Effector memory CD8-positive, alpha-beta T cell (primary cell): Measurements from ENCODE around the gene UBA1.
A peak's percentile ranks its signal among the peaks of the same experiment; 100 is the strongest.

Experiments
- ATAC-seq: fragments of 150-1000 bp; cut with Tn5 transposase; replicated peaks from 2 replicates; pipeline ENCODE4 v1.10.0; 2021; ENCODE audit warnings: mild to moderate bottlenecking, moderate library complexity
- DNase-seq, 3 experiments: peaks; one replicate each; pipeline ENCODE4 v3.0.0; 2021
- H3K27ac Mint-ChIP-seq, 2 donors: one replicate each; pipeline ENCODE4 v1.8.0; 2022; ENCODE audit warnings: mild to moderate bottlenecking in 2 of 2, mixed read lengths in 2 of 2, moderate library complexity in 2 of 2
- H3K27me3 Mint-ChIP-seq, 2 donors: one replicate each; pipeline ENCODE4 v1.8.0; 2022; ENCODE audit warnings: mixed read lengths in 2 of 2
- H3K36me3 Mint-ChIP-seq: one replicate; pipeline ENCODE4 v1.8.0; 2022; ENCODE audit warnings: mild to moderate bottlenecking, moderate library complexity, mixed read lengths; ENCODE audit not compliant: insufficient read depth
- H3K4me1 Mint-ChIP-seq, 2 donors: one replicate each; pipeline ENCODE4 v1.8.0; 2022; ENCODE audit warnings: low read depth in 2 of 2, mixed read lengths in 2 of 2
- H3K4me3 Mint-ChIP-seq, 2 donors: one replicate each; pipeline ENCODE4 v1.8.0; 2022; ENCODE audit warnings: mild to moderate bottlenecking in 2 of 2, mixed read lengths in 2 of 2, moderate library complexity in 2 of 2
- H3K9me3 Mint-ChIP-seq, 2 donors: one replicate each; pipeline ENCODE4 v1.8.0; 2022; ENCODE audit warnings: mixed read lengths in 2 of 2

UBA1 gene

DNA sequence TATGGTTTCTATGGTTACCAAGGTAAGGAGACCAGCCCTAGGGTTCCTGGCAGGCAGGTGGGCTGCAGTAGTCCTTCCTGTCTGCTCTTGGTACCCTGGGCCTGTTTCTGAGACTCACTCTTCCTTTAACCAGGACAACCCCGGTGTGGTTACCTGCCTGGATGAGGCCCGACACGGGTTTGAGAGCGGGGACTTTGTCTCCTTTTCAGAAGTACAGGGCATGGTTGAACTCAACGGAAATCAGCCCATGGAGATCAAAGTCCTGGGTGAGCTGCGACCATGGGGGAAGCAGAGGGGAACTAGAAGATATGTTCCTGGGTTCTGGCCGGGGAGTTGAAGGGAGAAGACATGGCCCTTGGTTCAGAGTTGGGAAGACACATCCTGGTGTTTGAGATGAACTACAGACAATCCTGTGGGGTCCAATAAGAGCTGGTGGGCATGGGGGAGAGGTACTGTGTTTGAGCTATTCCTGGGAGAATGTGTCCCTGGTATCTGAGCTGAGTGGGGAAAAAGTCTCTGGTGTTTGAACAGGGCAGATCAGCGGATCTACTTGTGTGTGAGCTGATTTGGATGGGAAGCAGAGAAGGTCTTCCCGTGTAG is 7.8 kb downstream of the UBA1 start:
- ATAC-seq = no peak
- H3K36me3 Mint-ChIP-seq = peaks cover 70% of the 10 kb centered on the region
- H3K27ac Mint-ChIP-seq = peak overlapping the region; percentile 32 to 49

GRCh38 chrX:47202316-47202715 is 8.7 kb downstream of the UBA1 start:
- Mint-ChIP-seq H3K27me3 (no peaks in the 10 kb centered on the region), H3K4me3 (no peak overlapping the region), H3K9me3 (no peaks in the 10 kb centered on the region), H3K27ac (peak overlapping the region in 1 of 2 donors; percentile 38), H3K36me3 (peaks cover 74% of the 10 kb centered on the region), H3K4me1 (peaks cover 2 to 7% of the 10 kb centered on the region in 2 donors)
- ATAC-seq = no peak
- DNase-seq = no peak

More for the DNA sequence above, 7.8 kb downstream of the UBA1 start:
- Mint-ChIP-seq H3K4me3 (no peak overlapping the region), H3K9me3 (no peaks in the 10 kb centered on the region), H3K27me3 (no peaks in the 10 kb centered on the region), H3K4me1 (peaks cover 7 to 11% of the 10 kb centered on the region in 2 donors)
- DNase-seq = no peak

DNA sequence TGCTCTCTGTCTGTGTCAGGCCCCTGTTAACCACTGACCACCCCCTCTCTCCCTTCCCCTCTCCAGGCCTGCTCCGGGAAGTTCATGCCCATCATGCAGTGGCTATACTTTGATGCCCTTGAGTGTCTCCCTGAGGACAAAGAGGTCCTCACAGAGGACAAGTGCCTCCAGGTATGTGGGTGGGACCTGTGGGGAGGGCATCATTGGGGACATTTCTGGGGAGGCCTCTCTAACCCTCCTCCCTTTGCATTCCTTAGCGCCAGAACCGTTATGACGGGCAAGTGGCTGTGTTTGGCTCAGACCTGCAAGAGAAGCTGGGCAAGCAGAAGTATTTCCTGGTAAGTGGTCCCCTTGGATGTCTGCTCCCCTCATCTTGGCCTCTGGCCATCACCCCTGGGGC is 9.2 kb downstream of the UBA1 start:
- no peak for DNase-seq
- Mint-ChIP-seq H3K27me3 (no peaks in the 10 kb centered on the region), H3K27ac (no peak overlapping the region), H3K4me3 (no peak overlapping the region), H3K9me3 (no peaks in the 10 kb centered on the region), H3K4me1 (peaks cover 0 to 4% of the 10 kb centered on the region in 2 donors), H3K36me3 (peaks cover 72% of the 10 kb centered on the region)
- ATAC-seq = no peak

DNA sequence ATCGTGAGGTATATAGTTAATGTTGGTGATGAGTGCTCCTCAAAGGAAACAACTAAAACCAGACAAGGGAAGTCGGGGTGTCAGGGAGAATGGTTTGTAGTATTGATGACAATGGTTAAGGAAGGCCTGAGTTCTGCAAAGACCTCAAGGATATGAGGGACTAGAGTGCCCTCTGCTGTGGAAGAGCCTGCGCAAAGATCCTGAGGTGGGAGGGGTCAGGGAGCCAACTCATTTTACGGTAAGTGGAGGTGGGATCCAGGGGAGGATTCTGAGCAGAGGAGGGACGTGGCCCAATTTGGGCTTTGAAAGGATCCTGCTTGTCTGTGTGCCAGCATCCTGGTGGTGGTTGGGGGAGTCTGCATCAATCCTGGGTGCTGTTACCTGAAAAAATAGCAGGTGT is 11.3 kb downstream of the UBA1 start:
- DNase-seq (no peak), ATAC-seq (no peak)
- H3K9me3 Mint-ChIP-seq = no peaks in the 10 kb centered on the region
- H3K27ac Mint-ChIP-seq = no peak overlapping the region
- H3K4me3 Mint-ChIP-seq = no peak overlapping the region
- no peaks in the 10 kb centered on the region for H3K27me3 Mint-ChIP-seq
- peaks cover 70% of the 10 kb centered on the region for H3K36me3 Mint-ChIP-seq
- H3K4me1 Mint-ChIP-seq = no peaks in the 10 kb centered on the region

DNA sequence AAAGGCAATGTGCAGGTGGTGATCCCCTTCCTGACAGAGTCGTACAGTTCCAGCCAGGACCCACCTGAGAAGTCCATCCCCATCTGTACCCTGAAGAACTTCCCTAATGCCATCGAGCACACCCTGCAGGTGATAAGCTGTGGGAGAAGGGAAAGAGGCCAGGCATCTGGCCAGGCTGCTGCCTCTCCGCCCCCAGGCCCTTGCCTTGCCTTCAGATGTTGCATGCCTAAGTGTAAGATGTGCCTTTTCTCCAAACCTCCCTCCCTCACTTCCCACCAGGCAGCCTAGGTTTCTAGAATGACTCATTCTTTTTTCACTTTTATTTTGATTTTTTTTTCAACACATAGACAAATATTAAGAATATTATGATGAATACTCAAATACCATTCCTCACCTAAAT is 12.7 kb downstream of the UBA1 start:
- no peaks in the 10 kb centered on the region for H3K9me3 Mint-ChIP-seq
- peaks cover 57% of the 10 kb centered on the region for H3K36me3 Mint-ChIP-seq
- H3K4me1 Mint-ChIP-seq = peaks cover 0 to under 1% of the 10 kb centered on the region in 2 donors
- ATAC-seq (no peak), DNase-seq (no peak)
- no peak overlapping the region for H3K27ac Mint-ChIP-seq
- H3K27me3 Mint-ChIP-seq = no peaks in the 10 kb centered on the region
- no peak overlapping the region for H3K4me3 Mint-ChIP-seq

- H3K36me3 Mint-ChIP-seq = peaks cover 54% of the 10 kb centered on the region
- H3K27ac Mint-ChIP-seq = no peak overlapping the region
- H3K9me3 Mint-ChIP-seq = no peaks in the 10 kb centered on the region
- no peaks in the 10 kb centered on the region for H3K27me3 Mint-ChIP-seq
- H3K4me1 Mint-ChIP-seq = peaks cover 0 to 2% of the 10 kb centered on the region in 2 donors
- ATAC-seq (no peak), DNase-seq (no peak)
- no peak overlapping the region for H3K4me3 Mint-ChIP-seq
These were observed 14.5 kb downstream of the UBA1 start for GRCh38 chrX:47208108-47208507.

DNA sequence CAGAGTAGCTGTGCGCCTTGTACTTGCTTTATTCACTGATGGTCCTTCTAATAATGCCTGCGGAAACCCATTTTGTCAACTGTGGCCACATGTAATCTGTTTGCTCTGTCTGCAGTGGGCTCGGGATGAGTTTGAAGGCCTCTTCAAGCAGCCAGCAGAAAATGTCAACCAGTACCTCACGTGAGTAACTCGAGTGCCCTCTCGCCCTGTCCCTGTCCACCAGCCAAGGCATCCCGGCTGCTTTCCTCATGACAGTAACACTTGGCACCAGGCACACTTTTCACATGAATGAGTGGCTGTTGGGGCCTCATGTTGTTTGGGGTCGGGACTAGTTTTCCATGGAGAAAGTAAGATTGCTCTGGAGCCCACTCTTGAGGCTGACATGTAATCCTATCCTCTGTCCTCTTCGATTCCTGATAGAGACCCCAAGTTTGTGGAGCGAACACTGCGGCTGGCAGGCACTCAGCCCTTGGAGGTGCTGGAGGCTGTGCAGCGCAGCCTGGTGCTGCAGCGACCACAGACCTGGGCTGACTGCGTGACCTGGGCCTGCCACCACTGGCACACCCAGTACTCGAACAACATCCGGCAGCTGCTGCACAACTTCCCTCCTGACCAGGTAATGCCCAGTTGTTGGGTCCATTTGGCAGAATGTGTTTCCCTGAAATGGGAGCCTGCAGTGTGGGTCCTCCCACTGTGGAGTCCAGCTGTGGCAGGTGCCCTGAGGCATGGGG is 16.0 kb downstream of the UBA1 start:
- Mint-ChIP-seq H3K27ac (no peak overlapping the region), H3K36me3 (peaks cover 47% of the 10 kb centered on the region), H3K9me3 (no peaks in the 10 kb centered on the region), H3K27me3 (no peaks in the 10 kb centered on the region), H3K4me3 (no peak overlapping the region), H3K4me1 (peaks cover 0 to 4% of the 10 kb centered on the region in 2 donors)
- DNase-seq (no peak), ATAC-seq (no peak)

DNA sequence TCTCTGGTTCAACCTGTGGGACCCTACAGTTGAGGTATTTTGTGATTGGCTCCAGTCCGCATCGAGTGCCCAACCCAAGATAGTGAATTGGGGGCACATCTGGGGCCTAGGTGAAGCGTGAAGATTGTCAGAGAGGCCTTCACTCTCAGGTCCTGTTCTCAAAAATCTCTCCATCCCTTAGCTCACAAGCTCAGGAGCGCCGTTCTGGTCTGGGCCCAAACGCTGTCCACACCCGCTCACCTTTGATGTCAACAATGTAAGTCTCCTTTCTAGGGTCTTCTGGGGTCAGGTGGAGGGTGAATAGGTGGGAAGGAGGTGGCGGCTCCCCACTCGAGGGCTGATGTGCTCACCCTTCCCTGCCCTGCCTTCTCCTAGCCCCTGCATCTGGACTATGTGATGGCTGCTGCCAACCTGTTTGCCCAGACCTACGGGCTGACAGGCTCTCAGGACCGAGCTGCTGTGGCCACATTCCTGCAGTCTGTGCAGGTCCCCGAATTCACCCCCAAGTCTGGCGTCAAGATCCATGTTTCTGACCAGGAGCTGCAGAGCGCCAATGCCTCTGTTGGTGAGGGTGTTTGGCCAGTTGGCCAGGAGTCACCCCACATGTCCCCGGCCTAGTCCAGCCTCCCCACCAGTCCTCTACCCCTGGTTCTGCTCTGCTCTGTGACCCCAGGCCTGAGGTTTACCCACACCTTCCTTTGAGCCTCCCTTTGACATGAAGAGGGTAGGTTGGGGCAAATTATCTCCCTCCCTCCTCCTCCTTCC is 17.2 kb downstream of the UBA1 start:
- DNase-seq (no peak), ATAC-seq (no peak)
- Mint-ChIP-seq H3K9me3 (no peaks in the 10 kb centered on the region), H3K4me3 (no peak overlapping the region), H3K36me3 (peaks cover 48% of the 10 kb centered on the region), H3K27ac (peak overlapping the region in 1 of 2 donors; percentile 77), H3K27me3 (no peaks in the 10 kb centered on the region), H3K4me1 (peaks cover 0 to 4% of the 10 kb centered on the region in 2 donors)

DNA sequence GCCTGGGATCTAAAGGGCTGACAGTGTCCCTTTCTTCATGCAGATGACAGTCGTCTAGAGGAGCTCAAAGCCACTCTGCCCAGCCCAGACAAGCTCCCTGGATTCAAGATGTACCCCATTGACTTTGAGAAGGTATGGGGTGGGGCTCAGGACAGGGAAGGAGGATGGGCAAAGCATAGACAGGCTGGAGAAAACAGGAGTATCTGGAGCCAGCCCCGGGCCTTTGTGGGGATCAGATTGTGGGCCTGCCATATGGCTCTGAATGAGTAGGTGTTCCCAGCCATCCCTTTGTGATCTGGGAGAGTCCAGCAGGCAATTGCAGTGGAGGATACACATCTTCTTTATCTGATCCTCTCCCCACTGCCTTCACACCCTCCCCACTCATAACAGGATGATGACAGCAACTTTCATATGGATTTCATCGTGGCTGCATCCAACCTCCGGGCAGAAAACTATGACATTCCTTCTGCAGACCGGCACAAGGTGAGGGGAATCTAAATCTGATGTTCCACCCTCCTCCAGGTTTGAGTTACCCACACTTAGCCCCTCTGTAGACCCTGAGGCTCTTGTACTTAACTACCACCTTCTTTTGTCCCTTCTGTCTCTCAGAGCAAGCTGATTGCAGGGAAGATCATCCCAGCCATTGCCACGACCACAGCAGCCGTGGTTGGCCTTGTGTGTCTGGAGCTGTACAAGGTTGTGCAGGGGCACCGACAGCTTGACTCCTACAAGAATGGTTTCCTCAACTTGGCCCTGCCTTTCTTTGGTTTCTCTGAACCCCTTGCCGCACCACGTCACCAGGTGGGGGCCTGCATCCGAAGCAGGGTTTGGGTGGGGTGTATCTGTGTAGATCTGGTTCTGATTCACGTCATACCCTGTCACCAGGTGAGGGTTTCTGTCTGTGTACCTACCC is 19.0 kb downstream of the UBA1 start:
- DNase-seq (no peak), ATAC-seq (no peak)
- H3K27ac Mint-ChIP-seq = peak overlapping the region in 1 of 2 donors; percentile 77

GRCh38 chrX:47214435-47215077 is 20.9 kb downstream of the UBA1 start:
- Mint-ChIP-seq H3K4me3 (no peak overlapping the region), H3K36me3 (peaks cover 42% of the 10 kb centered on the region), H3K27me3 (no peaks in the 10 kb centered on the region), H3K27ac (peak overlapping the region in 1 of 2 donors; percentile 35), H3K9me3 (no peaks in the 10 kb centered on the region), H3K4me1 (peaks cover 12 to 24% of the 10 kb centered on the region in 2 donors)
- DNase-seq (no peak), ATAC-seq (no peak)

More for the DNA sequence above, 19.0 kb downstream of the UBA1 start:
- Mint-ChIP-seq H3K27me3 (no peaks in the 10 kb centered on the region), H3K4me1 (peaks cover 8 to 16% of the 10 kb centered on the region in 2 donors), H3K36me3 (peaks cover 39% of the 10 kb centered on the region), H3K4me3 (no peak overlapping the region), H3K9me3 (no peaks in the 10 kb centered on the region)

- Mint-ChIP-seq H3K36me3 (peaks cover 48% of the 10 kb centered on the region), H3K4me3 (no peak overlapping the region), H3K27ac (peak overlapping the region in 1 of 2 donors; percentile 99), H3K27me3 (no peaks in the 10 kb centered on the region), H3K4me1 (peaks cover 20 to 32% of the 10 kb centered on the region in 2 donors), H3K9me3 (no peaks in the 10 kb centered on the region)
- ATAC-seq (no peak), DNase-seq (no peak)
These were observed 21.8 kb downstream of the UBA1 start for GRCh38 chrX:47215291-47215900.

DNA sequence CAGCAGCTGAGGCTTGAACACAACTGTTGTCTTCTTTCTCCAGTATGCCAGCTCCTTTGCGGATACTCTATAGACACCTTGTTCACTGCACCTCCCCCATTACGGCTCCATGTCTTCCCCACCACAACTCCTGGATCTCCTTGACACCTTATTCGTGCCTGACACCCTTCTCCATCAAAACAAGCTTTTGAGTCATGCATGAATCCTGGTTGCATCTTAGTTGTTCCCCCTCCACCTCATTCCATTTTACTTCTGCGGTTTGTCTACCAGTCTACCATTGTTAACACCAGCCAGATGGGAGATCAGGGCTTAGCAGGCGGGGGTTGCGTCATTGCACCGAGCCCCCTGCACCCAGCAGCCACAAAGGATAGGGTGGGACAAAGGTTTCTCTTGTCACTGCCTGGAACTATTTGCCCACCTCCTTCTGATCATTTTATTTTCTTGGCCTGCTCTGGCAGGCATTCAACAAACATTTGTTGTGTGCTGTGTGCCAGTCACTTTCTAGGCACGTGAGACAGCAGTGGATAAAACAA is 22.8 kb downstream of the UBA1 start:
- Mint-ChIP-seq H3K27ac (peak overlapping the region; percentile 99), H3K4me3 (peak overlapping the region; percentile 89), H3K27me3 (no peaks in the 10 kb centered on the region), H3K36me3 (peaks cover 57% of the 10 kb centered on the region), H3K9me3 (no peaks in the 10 kb centered on the region), H3K4me1 (peaks cover 27 to 37% of the 10 kb centered on the region in 2 donors)
- no peak for DNase-seq
- no peak for ATAC-seq
